Kidney (tissue), 14 donors: Measurements from ENCODE around the gene MYBPC2. TPM values are rescaled to one million over a fixed set of nuclear protein-coding genes. Genes with fewer than 3 reads are reported as not detected.

ENCODE experiments used
- DNase-seq, 5 donors: peaks; one replicate each; pipeline ENCODE4 v3.0.0-alpha.2; 2013 to 2020
- FAIRE-seq: peaks from 2 replicates; lab custom pipeline; 2012; peaks lifted over from hg19 to GRCh38; lab: Jason Lieb, UNC
- H3K27ac ChIP-seq, 2 donors: one replicate each; pipeline ENCODE4 v1.7.0; 2013; ENCODE audit warnings: low read depth in 2 of 2, low read length in 2 of 2, inconsistent platforms in 1 of 2
- H3K27me3 ChIP-seq: one replicate; pipeline ENCODE4 v1.7.1; 2013; ENCODE audit warnings: low read length, inconsistent platforms; ENCODE audit not compliant: control insufficient read depth, insufficient read depth
- H3K36me3 ChIP-seq, 3 donors: one replicate each; pipeline versions ENCODE4 v1.7.0 to v1.7.1; 2013; ENCODE audit warnings: low read length in 3 of 3, control low read depth in 1 of 3, inconsistent platforms in 1 of 3; ENCODE audit not compliant: insufficient read depth in 3 of 3, control insufficient read depth in 2 of 3
- H3K4me1 ChIP-seq, 3 donors: one replicate each; pipeline versions ENCODE4 v1.7.0 to v1.7.1; 2013; ENCODE audit warnings: low read length in 3 of 3, inconsistent platforms in 1 of 3, low read depth in 1 of 3; ENCODE audit not compliant: control insufficient read depth in 2 of 3, insufficient read depth in 2 of 3
- H3K4me3 ChIP-seq, 3 donors: one replicate each; pipeline versions ENCODE4 v1.7.0 to v1.8.1; 2013; ENCODE audit warnings: low read length in 3 of 3, control low read depth in 1 of 3, inconsistent platforms in 1 of 3
- H3K9ac ChIP-seq, 3 donors: one replicate each; pipeline versions ENCODE4 v1.7.0 to v1.7.1; 2013; ENCODE audit warnings: low read length in 3 of 3, control low read depth in 1 of 3, inconsistent platforms in 1 of 3
- H3K9me3 ChIP-seq, 3 donors: one replicate each; pipeline versions ENCODE4 v1.7.0 to v1.7.1; 2013; ENCODE audit warnings: low read length in 3 of 3, control low read depth in 1 of 3, inconsistent platforms in 1 of 3; ENCODE audit not compliant: control insufficient read depth in 2 of 3, insufficient read depth in 1 of 3
- CTCF ChIP-seq: IDR thresholded peaks from 3 replicates; pipeline ENCODE4 v1.5.1; 2012; ENCODE audit warnings: mild to moderate bottlenecking, moderate library complexity, borderline replicate concordance; ENCODE audit not compliant: insufficient read depth; ENCODE audit errors: extremely low read depth
- intact Hi-C: fragments of 100-400 bp; cut with DNase I; formaldehyde crosslinking; loops from one replicate; pipeline ENCODE4 v1.11.1; 2022
- polyA plus RNA-seq: library from polyadenylated mRNA; stranded (reverse); fragments of 350-450 nt; fragmentation: Illumina TruSeq; extraction: RNeasy Lipid Tissue Mini Kit (QIAGEN cat#74804); gene quantifications from one replicate; pipeline ENCODE4 v1.2.3, GENCODE V29; 2014; ENCODE audit warnings: low read depth, low replicate concordance; ENCODE audit not compliant: insufficient read depth
- total RNA-seq: library from RNA; stranded (reverse); fragmentation: NEBNext Ultra II Directional; extraction: Animal tissue kit (Norgen Biotek cat#: 25700); gene quantifications from one replicate; pipeline ENCODE4 v1.2.1, GENCODE V29; 2021
- donor health status: control.
- donor health status: control.
- donor health status: control.
- donor health status: control.
- donor health status: control.
- donor health status: DM: yes; HTN: yes; CAD: no.
- donor health status: Normal renal cell carcinoma (clear cell type).

Gene MYBPC2
- total and polyA plus RNA-seq, 2 donors from 2014 or later = 0.98 TPM; not detected in 1

GRCh38 chr19:50486823-50487515, 54.3 kb downstream of the MYBPC2 start:
- no peak for TF ChIP-seq CTCF
- H3K27ac ChIP-seq = no peak overlapping the region
- FAIRE-seq = no peak
- no peak overlapping the region for H3K4me3 ChIP-seq
- H3K36me3 ChIP-seq = no peaks in the 10 kb centered on the region
- no peaks in the 10 kb centered on the region for H3K9me3 ChIP-seq
- peaks cover 7% of the 10 kb centered on the region for H3K27me3 ChIP-seq
- no peaks in the 10 kb centered on the region for H3K4me1 ChIP-seq
- peak in 3 of 5 donors; percentile 35 to 56 (median 38) for DNase-seq
- intact Hi-C loops = no loop called here
- no peak overlapping the region for H3K9ac ChIP-seq

GRCh38 chr19:50488389-50489194, 55.9 kb downstream of the MYBPC2 start:
- Histone ChIP-seq H3K4me3 (no peak overlapping the region), H3K4me1 (no peaks in the 10 kb centered on the region), H3K9me3 (no peaks in the 10 kb centered on the region), H3K36me3 (no peaks in the 10 kb centered on the region), H3K27me3 (peaks cover 7% of the 10 kb centered on the region), H3K9ac (no peak overlapping the region), H3K27ac (no peak overlapping the region)
- DNase-seq = peak in 1 of 5 donors; percentile 33
- FAIRE-seq = no peak
- intact Hi-C loops = no loop called here
- no peak for TF ChIP-seq CTCF

- intact Hi-C loops = no loop called here
- peaks cover 7% of the 10 kb centered on the region for H3K27me3 ChIP-seq
- no peak overlapping the region for H3K27ac ChIP-seq
- DNase-seq = peak in 2 of 5 donors; percentile 40 to 66
- H3K36me3 ChIP-seq = no peaks in the 10 kb centered on the region
- no peaks in the 10 kb centered on the region for H3K4me1 ChIP-seq
- no peak for TF ChIP-seq CTCF
- no peak overlapping the region for H3K9ac ChIP-seq
- FAIRE-seq = no peak
- H3K9me3 ChIP-seq = no peaks in the 10 kb centered on the region
- H3K4me3 ChIP-seq = no peak overlapping the region
Observed at GRCh38 chr19:50489461-50490011, 56.8 kb downstream of the MYBPC2 start.
